ENCODE data around the gene PSMD1.

- TF ChIP-seq ZFP3 (CRISPR knock-in tag; IDR thresholded peaks at IDR 0.05) (no peak), CSRNP3 (CRISPR knock-in tag; IDR thresholded peaks at IDR 0.05) (no peak), PPARA (CRISPR knock-in tag; IDR thresholded peaks at IDR 0.05; ENCODE audit: borderline replicate concordance) (no peak), PATZ1 (CRISPR knock-in tag; IDR thresholded peaks at IDR 0.05; ENCODE audit: borderline replicate concordance) (no peak), CREB5 (CRISPR knock-in tag; IDR thresholded peaks at IDR 0.05; ENCODE audit: low read depth) (no peak), ISL1 (CRISPR knock-in tag; IDR thresholded peaks at IDR 0.05) (no peak)
Observed at GRCh38 chr2:231139796-231140195, 83.1 kb downstream of the PSMD1 start.
